Measurements from ENCODE around the gene SPINDOC. TPM values are rescaled to one million over a fixed set of nuclear protein-coding genes. Genes with fewer than 3 reads are reported as not detected.

SPINDOC gene
- polyA plus RNA-seq, 3 donors: 0.10 to 3.3 (median 0.20) TPM

GRCh38 chr11:63785823-63786222, 27.4 kb upstream of the SPINDOC start:
- peaks cover 4% of the 10 kb centered on the region for H3K4me1 Mint-ChIP-seq
- DNase-seq: no peak
- Histone ChIP-seq H3K27ac (ENCODE audit: low read depth in 1 of 2, low read length in 2 of 2) (no peak overlapping the region), H3K4me1 (ENCODE audit: control insufficient read depth in 1 of 2, insufficient read depth in 2 of 2, low read length in 2 of 2) (no peaks in the 10 kb centered on the region), H3K27me3 (ENCODE audit: control insufficient read depth in 2 of 2, insufficient read depth in 2 of 2, low read length in 2 of 2) (no peaks in the 10 kb centered on the region), H3K9me3 (replicated peaks in 1 of 2; ENCODE audit: control insufficient read depth in 1 of 2, insufficient read depth in 1 of 2, low read length in 2 of 2) (peaks cover 0 to 5% of the 10 kb centered on the region in 2 donors), H4K20me1 (ENCODE audit: insufficient read depth, low read length) (no peaks in the 10 kb centered on the region), H2AFZ (ENCODE audit: insufficient read depth, low read depth, low read length, poor library complexity, severe bottlenecking) (no peak overlapping the region), H3K4me2 (replicated peaks; ENCODE audit: extremely low read depth, low read length, poor library complexity, severe bottlenecking) (no peak overlapping the region), H3K79me2 (ENCODE audit: insufficient read depth, low read length) (no peaks in the 10 kb centered on the region), H3K4me3 (replicated peaks in 1 of 3; ENCODE audit: low read depth in 2 of 3, low read length in 3 of 3) (no peak overlapping the region), H3K9ac (ENCODE audit: insufficient read depth, low read length, poor library complexity, severe bottlenecking) (no peak overlapping the region), H3K36me3 (replicated peaks in 1 of 2; ENCODE audit: control insufficient read depth in 1 of 2, insufficient read depth in 2 of 2, low read length in 2 of 2) (no peaks in the 10 kb centered on the region)
- no peaks in the 10 kb centered on the region for H3K36me3 Mint-ChIP-seq
- peaks cover 4 to 11% (median 8%) of the 10 kb centered on the region in 7 donors for H3K9me3 Mint-ChIP-seq
- TF ChIP-seq CTCF (IDR thresholded peaks at IDR 0.05): no peak
- H3K27me3 Mint-ChIP-seq (ENCODE audit: low read depth in 3 of 3): peaks cover 2 to 6% (median 2%) of the 10 kb centered on the region in 3 donors
- H3K27ac Mint-ChIP-seq: no peak overlapping the region
- no CpG with 5 or more reads among the region's 1 CpG for WGBS (ENCODE audit: insufficient coverage)
- H3K4me3 Mint-ChIP-seq: no peak overlapping the region
- intact Hi-C loops (cut with micrococcal nuclease): no loop called here

- no peak overlapping the region for H3K4me3 ChIP-seq (replicated peaks in 1 of 3; ENCODE audit: low read depth in 2 of 3, low read length in 3 of 3)
- Mint-ChIP-seq H3K36me3 (no peaks in the 10 kb centered on the region), H3K9me3 (peaks cover 18 to 41% (median 31%) of the 10 kb centered on the region in 7 donors), H3K4me3 (no peak overlapping the region), H3K4me1 (peaks cover 9% of the 10 kb centered on the region), H3K27ac (no peak overlapping the region), H3K27me3 (ENCODE audit: low read depth in 3 of 3) (peaks cover 4 to 6% (median 4%) of the 10 kb centered on the region in 3 donors)
- H3K4me1 ChIP-seq (ENCODE audit: control insufficient read depth in 1 of 2, insufficient read depth in 2 of 2, low read length in 2 of 2): no peaks in the 10 kb centered on the region
- TF ChIP-seq CTCF (IDR thresholded peaks at IDR 0.05): no peak
- WGBS (ENCODE audit: insufficient coverage): 100% methylated on average over 1 of the region's 6 CpGs
- no peaks in the 10 kb centered on the region for H3K79me2 ChIP-seq (ENCODE audit: insufficient read depth, low read length)
- H3K27ac ChIP-seq (ENCODE audit: low read depth in 1 of 2, low read length in 2 of 2): no peak overlapping the region
- H3K9me3 ChIP-seq (replicated peaks in 1 of 2; ENCODE audit: control insufficient read depth in 1 of 2, insufficient read depth in 1 of 2, low read length in 2 of 2): peaks cover 17 to 26% of the 10 kb centered on the region in 2 donors
- H3K27me3 ChIP-seq (ENCODE audit: control insufficient read depth in 2 of 2, insufficient read depth in 2 of 2, low read length in 2 of 2): no peaks in the 10 kb centered on the region
- H3K4me2 ChIP-seq (replicated peaks; ENCODE audit: extremely low read depth, low read length, poor library complexity, severe bottlenecking): no peak overlapping the region
- H3K9ac ChIP-seq (ENCODE audit: insufficient read depth, low read length, poor library complexity, severe bottlenecking): no peak overlapping the region
- H2AFZ ChIP-seq (ENCODE audit: insufficient read depth, low read depth, low read length, poor library complexity, severe bottlenecking): no peak overlapping the region
- intact Hi-C loops (cut with micrococcal nuclease): no loop called here
- H3K36me3 ChIP-seq (replicated peaks in 1 of 2; ENCODE audit: control insufficient read depth in 1 of 2, insufficient read depth in 2 of 2, low read length in 2 of 2): no peaks in the 10 kb centered on the region
- no peak for DNase-seq
- H4K20me1 ChIP-seq (ENCODE audit: insufficient read depth, low read length): no peaks in the 10 kb centered on the region
These were observed 21.6 kb upstream of the SPINDOC start for GRCh38 chr11:63791495-63792167.
